ENCODE data around the gene DKC1. TPM values are rescaled to one million over a fixed set of nuclear protein-coding genes. Genes with fewer than 3 reads are reported as not detected.

DKC1 gene
- total and polyA plus RNA-seq, 2 of the 13 experiments (the other 11 are each of a cell fraction or from before 2014, with no cell fraction given): 61.6 to 102 TPM

DNA sequence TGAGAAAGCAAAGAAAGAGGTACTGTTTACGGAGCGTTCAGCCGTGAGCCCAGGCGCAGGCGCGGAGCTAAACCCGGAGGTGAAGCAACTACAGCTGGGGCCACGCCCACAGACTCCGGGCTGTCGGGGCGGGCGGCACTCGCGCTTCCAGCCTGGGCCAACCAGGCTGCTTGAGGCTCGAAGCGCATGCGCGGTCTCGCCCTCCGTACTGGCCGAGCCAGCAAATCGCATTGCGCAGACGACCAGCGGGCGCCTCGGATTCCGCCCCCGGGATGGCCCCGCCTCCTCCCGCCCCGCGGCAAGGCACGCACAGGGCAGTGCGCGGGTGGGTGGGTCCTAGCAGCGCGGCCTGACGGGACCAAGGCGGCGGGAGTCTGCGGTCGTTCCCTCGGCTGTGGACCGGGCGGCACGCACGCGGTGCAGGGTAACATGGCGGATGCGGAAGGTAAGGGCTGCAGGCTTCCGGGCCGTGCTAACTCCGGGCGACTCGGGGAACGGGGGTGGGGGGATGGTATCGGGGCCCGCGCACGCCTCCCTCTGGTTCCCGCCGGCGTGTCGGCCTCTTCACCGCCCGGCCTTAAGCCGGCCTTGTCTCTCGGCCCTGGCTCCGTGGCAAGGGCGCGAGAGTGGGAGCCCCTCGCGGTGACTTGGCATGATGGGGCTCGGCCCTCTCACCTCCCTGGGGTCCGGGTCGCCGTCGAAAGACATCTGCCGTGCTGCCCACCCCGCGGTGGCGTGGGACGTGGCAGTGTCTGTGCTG lies at the start of gene DKC1 (continued):
- TF ChIP-seq, protein P1, sequence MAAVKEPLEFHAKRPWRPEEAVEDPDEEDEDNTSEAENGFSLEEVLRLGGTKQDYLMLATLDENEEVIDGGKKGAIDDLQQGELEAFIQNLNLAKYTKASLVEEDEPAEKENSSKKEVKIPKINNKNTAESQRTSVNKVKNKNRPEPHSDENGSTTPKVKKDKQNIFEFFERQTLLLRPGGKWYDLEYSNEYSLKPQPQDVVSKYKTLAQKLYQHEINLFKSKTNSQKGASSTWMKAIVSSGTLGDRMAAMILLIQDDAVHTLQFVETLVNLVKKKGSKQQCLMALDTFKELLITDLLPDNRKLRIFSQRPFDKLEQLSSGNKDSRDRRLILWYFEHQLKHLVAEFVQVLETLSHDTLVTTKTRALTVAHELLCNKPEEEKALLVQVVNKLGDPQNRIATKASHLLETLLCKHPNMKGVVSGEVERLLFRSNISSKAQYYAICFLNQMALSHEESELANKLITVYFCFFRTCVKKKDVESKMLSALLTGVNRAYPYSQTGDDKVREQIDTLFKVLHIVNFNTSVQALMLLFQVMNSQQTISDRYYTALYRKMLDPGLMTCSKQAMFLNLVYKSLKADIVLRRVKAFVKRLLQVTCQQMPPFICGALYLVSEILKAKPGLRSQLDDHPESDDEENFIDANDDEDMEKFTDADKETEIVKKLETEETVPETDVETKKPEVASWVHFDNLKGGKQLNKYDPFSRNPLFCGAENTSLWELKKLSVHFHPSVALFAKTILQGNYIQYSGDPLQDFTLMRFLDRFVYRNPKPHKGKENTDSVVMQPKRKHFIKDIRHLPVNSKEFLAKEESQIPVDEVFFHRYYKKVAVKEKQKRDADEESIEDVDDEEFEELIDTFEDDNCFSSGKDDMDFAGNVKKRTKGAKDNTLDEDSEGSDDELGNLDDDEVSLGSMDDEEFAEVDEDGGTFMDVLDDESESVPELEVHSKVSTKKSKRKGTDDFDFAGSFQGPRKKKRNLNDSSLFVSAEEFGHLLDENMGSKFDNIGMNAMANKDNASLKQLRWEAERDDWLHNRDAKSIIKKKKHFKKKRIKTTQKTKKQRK (IDR thresholded peaks at IDR 0.05; ENCODE audit: low read length): no peak
- TF ChIP-seq, protein P2, sequence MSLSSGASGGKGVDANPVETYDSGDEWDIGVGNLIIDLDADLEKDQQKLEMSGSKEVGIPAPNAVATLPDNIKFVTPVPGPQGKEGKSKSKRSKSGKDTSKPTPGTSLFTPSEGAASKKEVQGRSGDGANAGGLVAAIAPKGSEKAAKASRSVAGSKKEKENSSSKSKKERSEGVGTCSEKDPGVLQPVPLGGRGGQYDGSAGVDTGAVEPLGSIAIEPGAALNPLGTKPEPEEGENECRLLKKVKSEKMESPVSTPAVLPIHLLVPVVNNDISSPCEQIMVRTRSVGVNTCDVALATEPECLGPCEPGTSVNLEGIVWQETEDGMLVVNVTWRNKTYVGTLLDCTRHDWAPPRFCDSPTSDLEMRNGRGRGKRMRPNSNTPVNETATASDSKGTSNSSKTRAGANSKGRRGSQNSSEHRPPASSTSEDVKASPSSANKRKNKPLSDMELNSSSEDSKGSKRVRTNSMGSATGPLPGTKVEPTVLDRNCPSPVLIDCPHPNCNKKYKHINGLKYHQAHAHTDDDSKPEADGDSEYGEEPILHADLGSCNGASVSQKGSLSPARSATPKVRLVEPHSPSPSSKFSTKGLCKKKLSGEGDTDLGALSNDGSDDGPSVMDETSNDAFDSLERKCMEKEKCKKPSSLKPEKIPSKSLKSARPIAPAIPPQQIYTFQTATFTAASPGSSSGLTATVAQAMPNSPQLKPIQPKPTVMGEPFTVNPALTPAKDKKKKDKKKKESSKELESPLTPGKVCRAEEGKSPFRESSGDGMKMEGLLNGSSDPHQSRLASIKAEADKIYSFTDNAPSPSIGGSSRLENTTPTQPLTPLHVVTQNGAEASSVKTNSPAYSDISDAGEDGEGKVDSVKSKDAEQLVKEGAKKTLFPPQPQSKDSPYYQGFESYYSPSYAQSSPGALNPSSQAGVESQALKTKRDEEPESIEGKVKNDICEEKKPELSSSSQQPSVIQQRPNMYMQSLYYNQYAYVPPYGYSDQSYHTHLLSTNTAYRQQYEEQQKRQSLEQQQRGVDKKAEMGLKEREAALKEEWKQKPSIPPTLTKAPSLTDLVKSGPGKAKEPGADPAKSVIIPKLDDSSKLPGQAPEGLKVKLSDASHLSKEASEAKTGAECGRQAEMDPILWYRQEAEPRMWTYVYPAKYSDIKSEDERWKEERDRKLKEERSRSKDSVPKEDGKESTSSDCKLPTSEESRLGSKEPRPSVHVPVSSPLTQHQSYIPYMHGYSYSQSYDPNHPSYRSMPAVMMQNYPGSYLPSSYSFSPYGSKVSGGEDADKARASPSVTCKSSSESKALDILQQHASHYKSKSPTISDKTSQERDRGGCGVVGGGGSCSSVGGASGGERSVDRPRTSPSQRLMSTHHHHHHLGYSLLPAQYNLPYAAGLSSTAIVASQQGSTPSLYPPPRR (CRISPR knock-in tag; IDR thresholded peaks at IDR 0.05; ENCODE audit: borderline replicate concordance): no peak
- TF ChIP-seq GZF1 (CRISPR knock-in tag; IDR thresholded peaks at IDR 0.05) (no peak), ZNF441 (CRISPR knock-in tag; IDR thresholded peaks at IDR 0.05; ENCODE audit: borderline replicate concordance) (peak; percentile 96), NCOA5 (CRISPR knock-in tag; IDR thresholded peaks at IDR 0.05) (no peak), PITX1 (CRISPR knock-in tag; IDR thresholded peaks at IDR 0.05) (no peak), ZNF34 (CRISPR knock-in tag; IDR thresholded peaks at IDR 0.05; ENCODE audit: borderline replicate concordance) (no peak), ZBTB3 (CRISPR knock-in tag; IDR thresholded peaks at IDR 0.05; ENCODE audit: borderline replicate concordance, low read depth) (no peak), NR2F2 (IDR thresholded peaks at IDR 0.05; ENCODE audit: borderline replicate concordance, low read depth) (no peak), SYNCRIP (IDR thresholded peaks at IDR 0.05; ENCODE audit: insufficient read depth, low read depth, low read length) (no peak), ZNF230 (CRISPR knock-in tag; IDR thresholded peaks at IDR 0.05) (no peak), KDM4B (CRISPR knock-in tag; IDR thresholded peaks at IDR 0.05) (no peak), ZFP90 (CRISPR knock-in tag; IDR thresholded peaks at IDR 0.05; ENCODE audit: borderline replicate concordance) (no peak; the same call in 1 of the 2 replicates), MED1 (CRISPR knock-in tag; IDR thresholded peaks at IDR 0.05) (no peak), SPEN (CRISPR knock-in tag; IDR thresholded peaks at IDR 0.05; ENCODE audit: low read depth) (peak; percentile 37; the same call in 1 of the 2 replicates), HMG20B (CRISPR knock-in tag; conservative IDR thresholded peaks at IDR 0.05) (no peak), JUND (CRISPR knock-in tag; IDR thresholded peaks at IDR 0.05) (no peak), ZBTB21 (CRISPR knock-in tag; IDR thresholded peaks at IDR 0.05) (no peak)
- TF ChIP-seq, protein P3, sequence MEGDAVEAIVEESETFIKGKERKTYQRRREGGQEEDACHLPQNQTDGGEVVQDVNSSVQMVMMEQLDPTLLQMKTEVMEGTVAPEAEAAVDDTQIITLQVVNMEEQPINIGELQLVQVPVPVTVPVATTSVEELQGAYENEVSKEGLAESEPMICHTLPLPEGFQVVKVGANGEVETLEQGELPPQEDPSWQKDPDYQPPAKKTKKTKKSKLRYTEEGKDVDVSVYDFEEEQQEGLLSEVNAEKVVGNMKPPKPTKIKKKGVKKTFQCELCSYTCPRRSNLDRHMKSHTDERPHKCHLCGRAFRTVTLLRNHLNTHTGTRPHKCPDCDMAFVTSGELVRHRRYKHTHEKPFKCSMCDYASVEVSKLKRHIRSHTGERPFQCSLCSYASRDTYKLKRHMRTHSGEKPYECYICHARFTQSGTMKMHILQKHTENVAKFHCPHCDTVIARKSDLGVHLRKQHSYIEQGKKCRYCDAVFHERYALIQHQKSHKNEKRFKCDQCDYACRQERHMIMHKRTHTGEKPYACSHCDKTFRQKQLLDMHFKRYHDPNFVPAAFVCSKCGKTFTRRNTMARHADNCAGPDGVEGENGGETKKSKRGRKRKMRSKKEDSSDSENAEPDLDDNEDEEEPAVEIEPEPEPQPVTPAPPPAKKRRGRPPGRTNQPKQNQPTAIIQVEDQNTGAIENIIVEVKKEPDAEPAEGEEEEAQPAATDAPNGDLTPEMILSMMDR (CRISPR knock-in tag; IDR thresholded peaks at IDR 0.05): 0 out of 2 replicates have a peak, but pooled peaks have one; percentile 1

Data from HepG2 (cell line).